HG03060 (cell line): ENCODE data around the gene C1QA.

Source experiments
- ATAC-seq: cut with Tn5 transposase; IDR thresholded peaks from one replicate; pipeline ENCODE4 v1.9.1; 2021; ENCODE audit warnings: low read depth, moderate number of reproducible peaks; ENCODE audit not compliant: unreplicated experiment

Gene C1QA

DNA sequence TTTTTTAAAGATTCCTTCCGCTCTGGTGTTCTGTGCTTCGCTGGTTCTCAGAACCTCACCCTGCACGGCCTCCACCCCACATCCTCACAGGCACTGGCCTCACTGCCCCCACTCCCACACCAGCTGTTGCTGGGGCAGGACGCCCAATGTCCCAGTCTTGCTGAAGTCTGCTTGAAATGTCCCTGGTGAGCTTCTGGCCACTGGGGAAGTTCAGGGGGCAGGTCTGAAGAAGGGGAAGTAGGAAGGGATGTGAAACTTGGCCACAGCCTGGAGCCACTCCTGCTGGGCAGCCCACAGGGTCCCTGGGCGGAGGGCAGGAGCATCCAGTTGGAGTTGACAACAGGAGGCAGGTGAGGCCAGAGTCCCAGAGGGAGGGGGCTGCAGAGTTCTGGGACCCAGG is at the start of gene C1QA:
Gene C1QA, plus strand, starts transcription at position 276 of the 400 bp plus-strand sequence. CDS start 989 bp downstream, outside the sequence.
- ATAC-seq: no peak

DNA sequence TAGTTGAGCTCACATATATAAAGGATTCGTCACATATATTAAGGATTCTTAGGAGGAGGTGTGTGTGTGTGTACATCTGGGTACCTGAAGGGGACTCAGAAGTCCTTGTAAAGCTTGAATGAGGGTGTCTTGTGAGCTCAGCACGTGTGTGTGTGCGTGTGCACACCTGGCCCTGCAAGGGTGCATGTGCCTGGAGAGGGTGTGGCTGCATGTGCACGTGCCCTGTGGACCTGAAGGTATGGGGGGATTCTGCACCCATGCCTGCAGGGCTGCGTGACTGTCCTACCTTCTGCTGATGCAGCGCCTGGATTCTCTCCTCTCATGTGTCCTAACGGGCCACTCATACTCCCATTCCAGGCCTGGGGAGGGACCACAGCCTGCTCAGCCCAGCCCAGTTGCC is 49.2 kb upstream of the C1QA start:
- ATAC-seq: no peak

DNA sequence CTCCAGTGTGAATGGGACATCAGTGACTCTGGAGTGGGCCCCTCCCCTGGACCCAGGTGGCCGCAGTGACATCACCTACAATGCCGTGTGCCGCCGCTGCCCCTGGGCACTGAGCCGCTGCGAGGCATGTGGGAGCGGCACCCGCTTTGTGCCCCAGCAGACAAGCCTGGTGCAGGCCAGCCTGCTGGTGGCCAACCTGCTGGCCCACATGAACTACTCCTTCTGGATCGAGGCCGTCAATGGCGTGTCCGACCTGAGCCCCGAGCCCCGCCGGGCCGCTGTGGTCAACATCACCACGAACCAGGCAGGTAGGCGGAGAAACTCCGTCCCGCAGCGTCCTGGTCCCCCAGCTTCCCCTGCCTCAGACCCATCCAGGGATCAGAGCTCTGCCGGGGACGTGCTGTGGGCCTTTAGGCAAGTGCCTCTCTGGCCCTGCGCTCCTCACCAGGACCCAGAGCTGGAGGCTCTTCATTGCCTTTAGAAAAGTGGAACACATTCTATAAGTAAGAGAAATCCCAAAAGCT is 47.5 kb upstream of the C1QA start:
- ATAC-seq: no peak

GRCh38 chr1:22591576-22591975 is 44.9 kb upstream of the C1QA start:
- ATAC-seq: no peak

GRCh38 chr1:22592051-22592450 is 44.4 kb upstream of the C1QA start:
- no peak for ATAC-seq

- ATAC-seq: no peak
Observed at GRCh38 chr1:22592919-22593790, 43.3 kb upstream of the C1QA start.

DNA sequence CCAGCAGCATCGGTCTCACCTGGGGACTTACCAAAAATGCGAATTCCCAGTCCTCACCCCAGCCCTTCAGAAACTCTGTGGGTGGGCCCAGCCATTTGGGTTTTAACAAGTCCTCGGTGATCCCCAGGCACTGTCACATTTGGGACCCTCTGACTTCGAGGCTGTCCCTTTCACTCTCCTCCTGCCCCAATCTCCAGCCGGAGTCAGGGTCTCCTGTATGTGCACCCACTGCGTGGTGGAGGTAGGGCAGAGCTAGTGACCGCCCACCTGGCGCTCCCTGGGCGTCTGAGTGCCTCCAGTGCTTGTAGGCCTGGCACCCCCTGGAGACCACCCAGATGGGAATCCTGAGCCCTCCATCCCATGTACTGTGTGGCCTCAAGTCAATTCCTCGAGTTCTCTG is 42.0 kb upstream of the C1QA start:
- ATAC-seq: no peak

- ATAC-seq: no peak
Observed at GRCh38 chr1:22595108-22595507, 41.3 kb upstream of the C1QA start.

DNA sequence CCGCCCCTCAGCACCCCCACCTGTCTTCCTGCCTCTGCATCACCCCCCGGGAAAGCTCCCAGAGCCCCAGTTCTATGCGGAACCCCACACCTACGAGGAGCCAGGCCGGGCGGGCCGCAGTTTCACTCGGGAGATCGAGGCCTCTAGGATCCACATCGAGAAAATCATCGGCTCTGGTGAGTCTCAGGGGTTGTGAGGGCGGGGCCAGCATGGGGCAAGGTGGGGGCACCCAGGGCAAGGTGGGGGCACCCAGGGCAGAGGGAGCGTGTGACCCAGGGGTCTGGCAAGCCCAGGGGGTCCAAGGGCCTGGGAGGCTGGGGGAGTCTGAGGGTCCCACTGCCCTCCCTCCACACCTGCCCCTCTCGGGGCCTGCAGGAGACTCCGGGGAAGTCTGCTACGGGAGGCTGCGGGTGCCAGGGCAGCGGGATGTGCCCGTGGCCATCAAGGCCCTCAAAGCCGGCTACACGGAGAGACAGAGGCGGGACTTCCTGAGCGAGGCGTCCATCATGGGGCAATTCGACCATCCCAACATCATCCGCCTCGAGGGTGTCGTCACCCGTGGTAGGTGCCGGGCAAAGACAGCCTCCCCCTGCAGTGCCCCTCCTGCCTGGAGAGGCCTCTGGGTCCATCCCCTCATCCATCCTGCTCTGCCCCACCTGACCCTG is 39.0 kb upstream of the C1QA start:
- ATAC-seq: no peak

GRCh38 chr1:22597996-22598395 is 38.4 kb upstream of the C1QA start:
- no peak for ATAC-seq

DNA sequence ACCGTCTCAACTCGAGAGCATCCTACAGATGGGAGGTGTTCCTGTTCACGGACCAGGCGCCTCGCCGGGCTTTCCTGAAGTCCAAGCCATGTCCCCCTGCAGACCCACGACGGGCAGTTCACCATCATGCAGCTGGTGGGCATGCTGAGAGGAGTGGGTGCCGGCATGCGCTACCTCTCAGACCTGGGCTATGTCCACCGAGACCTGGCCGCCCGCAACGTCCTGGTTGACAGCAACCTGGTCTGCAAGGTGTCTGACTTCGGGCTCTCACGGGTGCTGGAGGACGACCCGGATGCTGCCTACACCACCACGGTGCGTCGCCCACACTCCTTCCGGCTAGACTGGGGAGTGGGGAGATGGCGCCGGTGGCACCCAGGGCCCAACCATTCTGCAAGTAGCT is 37.7 kb upstream of the C1QA start:
- ATAC-seq: no peak

GRCh38 chr1:22600071-22600816 is 36.2 kb upstream of the C1QA start:
- ATAC-seq: no peak

- ATAC-seq: no peak
Observed at GRCh38 chr1:22600817-22601605, 35.4 kb upstream of the C1QA start.

DNA sequence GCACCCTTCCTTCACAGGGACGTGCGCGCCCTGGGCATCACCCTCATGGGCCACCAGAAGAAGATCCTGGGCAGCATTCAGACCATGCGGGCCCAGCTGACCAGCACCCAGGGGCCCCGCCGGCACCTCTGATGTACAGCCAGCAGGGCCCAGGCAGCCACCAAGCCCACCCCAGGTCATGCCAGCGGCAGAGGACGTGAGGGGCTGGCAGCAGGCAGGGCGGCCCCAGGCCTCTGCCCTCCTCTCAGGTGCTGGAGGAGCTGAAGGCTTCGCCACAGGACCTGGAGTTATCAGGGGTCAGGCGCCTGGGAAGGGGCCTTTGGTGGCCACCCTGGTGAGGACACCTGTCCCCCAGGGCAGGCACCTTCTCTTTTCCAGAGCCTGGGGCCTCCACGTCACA is 34.8 kb upstream of the C1QA start:
- no peak for ATAC-seq

DNA sequence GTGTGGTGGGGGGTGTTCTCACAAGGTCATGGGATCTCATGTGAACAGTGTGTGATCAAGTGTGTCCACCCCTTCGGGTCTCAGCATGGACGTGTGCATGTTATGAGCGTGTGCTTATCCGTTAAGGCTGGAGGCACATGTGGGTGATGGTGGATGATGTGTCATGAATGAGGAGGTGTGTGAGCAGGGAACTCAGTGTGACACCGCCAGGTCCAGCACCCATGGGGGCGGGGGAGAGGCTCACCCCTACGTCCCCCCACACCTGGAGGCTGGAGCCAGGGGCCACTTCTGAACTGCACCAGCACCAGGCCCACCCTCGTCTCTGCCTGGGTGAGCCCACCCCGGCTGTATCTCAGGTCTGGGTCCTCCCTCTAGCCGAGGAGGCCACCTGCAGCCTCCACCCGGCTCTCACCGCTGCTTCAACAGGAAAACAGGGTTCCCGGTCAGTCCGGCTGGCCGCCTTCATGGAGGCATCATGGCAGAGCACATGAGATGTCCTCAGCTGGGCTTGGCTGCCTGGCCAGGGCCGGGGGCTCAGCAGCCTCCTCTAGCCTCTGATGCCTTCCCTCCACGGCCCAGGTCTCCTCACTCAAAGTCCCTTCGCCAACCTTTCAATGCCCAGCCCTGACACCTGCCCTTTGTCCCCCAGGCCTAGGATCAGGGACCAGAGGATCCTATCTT is 34.2 kb upstream of the C1QA start:
- ATAC-seq: no peak

DNA sequence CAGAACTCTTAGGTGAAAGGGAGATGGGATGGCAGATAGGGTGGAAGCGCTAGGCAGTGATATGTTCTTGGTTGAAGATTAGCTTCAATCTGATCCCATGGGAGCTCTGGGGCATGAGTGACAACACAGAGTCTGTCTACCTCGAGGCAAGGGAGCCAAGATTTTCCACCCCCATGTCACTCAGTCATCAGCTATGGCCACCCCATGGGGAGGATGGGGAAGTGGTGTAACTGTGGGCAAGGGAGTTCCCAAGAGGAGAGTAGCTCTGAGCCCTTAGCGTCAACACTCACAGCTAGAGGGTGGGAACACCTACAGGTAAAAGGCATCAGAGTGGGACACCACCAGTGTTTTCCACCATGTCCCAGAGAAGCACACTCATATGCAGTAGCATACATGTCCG is 30.3 kb upstream of the C1QA start:
- ATAC-seq: no peak

GRCh38 chr1:22607154-22607553 is 29.3 kb upstream of the C1QA start:
- no peak for ATAC-seq

- ATAC-seq: no peak
Observed at GRCh38 chr1:22608361-22608760, 28.1 kb upstream of the C1QA start.

GRCh38 chr1:22609291-22609690 is 27.1 kb upstream of the C1QA start:
- no peak for ATAC-seq

GRCh38 chr1:22611530-22611947 is 24.9 kb upstream of the C1QA start:
- ATAC-seq: no peak
